Endothelial cell of umbilical vein (primary cell): ENCODE results near the gene PRG2. TPM values are rescaled to one million over a fixed set of nuclear protein-coding genes. Genes with fewer than 3 reads are reported as not detected.

Experiments
- BruUV-seq: library from RNA; stranded (reverse); fragments of 400-500 nt; replicated peaks from 2 replicates; lab custom pipeline; 2021; lab: Mats Ljungman, UMichigan
- CTCF ChIA-PET: fragments of 300-600, 350-600 bp; sonication (Branson Sonifier 250); formaldehyde crosslinking; loops from one replicate; lab custom pipeline; 2021; ENCODE audit warnings: antibody characterized with exemption, inconsistent platforms; lab: Charles Lee
- POLR2A ChIA-PET: fragments of 300-600, 350-600 bp; sonication (Branson Sonifier 250); formaldehyde crosslinking; loops from one replicate; lab custom pipeline; 2021; ENCODE audit warnings: antibody characterized with exemption, inconsistent platforms; lab: Charles Lee
- DNase-seq: peaks from one replicate; pipeline ENCODE4 v3.0.0-alpha.2; 2011; ENCODE audit warnings: low read depth, low spot score
- FAIRE-seq: peaks from 2 replicates; lab custom pipeline; 2011; peaks lifted over from hg19 to GRCh38; lab: Jason Lieb, UNC
- H2AFZ ChIP-seq: 2 replicates; pipeline ENCODE4 v1.6.0; 2012; ENCODE audit warnings: low read depth, low read length, control low read depth, inconsistent platforms
- H3K27ac ChIP-seq: 2 replicates; pipeline ENCODE4 v1.5.1; 2011; ENCODE audit warnings: low read depth, mild to moderate bottlenecking, control low read depth, low read length, moderate library complexity; ENCODE audit not compliant: insufficient read depth
- H3K27me3 ChIP-seq, 2 experiments: 2 replicates each; pipeline versions ENCODE4 v1.6.0 to v1.6.1; 2011; ENCODE audit warnings: low read length in 2 of 2, mixed read lengths in 1 of 2; ENCODE audit not compliant: control insufficient read depth in 2 of 2, insufficient read depth in 2 of 2
- H3K36me3 ChIP-seq, 2 experiments: 2 replicates in 1 of 2; 3 replicates in 1 of 2; pipeline ENCODE4 v1.5.1; 2011; ENCODE audit warnings: low read length in 2 of 2, mild to moderate bottlenecking in 1 of 2, moderate library complexity in 1 of 2; ENCODE audit not compliant: control insufficient read depth in 2 of 2, insufficient read depth in 2 of 2; ENCODE audit errors: extremely low read depth in 1 of 2
- H3K4me1 ChIP-seq: 3 replicates; pipeline ENCODE4 v1.5.1; 2011; ENCODE audit warnings: mild to moderate bottlenecking, low read length; ENCODE audit not compliant: control insufficient read depth, insufficient read depth; ENCODE audit errors: extremely low read depth
- H3K4me2 ChIP-seq: 2 replicates; pipeline ENCODE4 v1.6.1; 2011; ENCODE audit warnings: low read length, control low read depth, mixed read lengths; ENCODE audit not compliant: insufficient read depth
- H3K4me3 ChIP-seq, 3 experiments: fragments of 200-600 bp in 1 of 3; sonication (generic), shearing (Covaris generic) in 1 of 3; replicated peaks in 1 of 3; 2 replicates each; pipeline ENCODE4 v1.5.1; 2011 to 2016; ENCODE audit warnings: control low read depth in 3 of 3, low read length in 3 of 3, mild to moderate bottlenecking in 2 of 3, inconsistent platforms in 1 of 3, low read depth in 1 of 3, moderate library complexity in 1 of 3; ENCODE audit not compliant: insufficient read depth in 1 of 3
- H3K79me2 ChIP-seq: 2 replicates; pipeline ENCODE4 v1.6.0; 2012; ENCODE audit warnings: low read length, inconsistent platforms; ENCODE audit not compliant: control insufficient read depth, insufficient read depth
- H3K9ac ChIP-seq: replicated peaks from 2 replicates; pipeline ENCODE3; 2011; ENCODE audit warnings: low read length, control low read depth; ENCODE audit not compliant: insufficient read depth; ENCODE audit errors: extremely low read depth
- H3K9me1 ChIP-seq: replicated peaks from 3 replicates; pipeline ENCODE4 v1.6.0; 2011; ENCODE audit warnings: mild to moderate bottlenecking, low read length; ENCODE audit not compliant: control insufficient read depth, insufficient read depth; ENCODE audit errors: extremely low read depth
- H3K9me3 ChIP-seq: replicated peaks from 2 replicates; pipeline ENCODE4 v1.5.1; 2012; ENCODE audit warnings: low read length, inconsistent platforms; ENCODE audit not compliant: control insufficient read depth, insufficient read depth
- H4K20me1 ChIP-seq: replicated peaks from 2 replicates; pipeline ENCODE3; 2011; ENCODE audit warnings: mild to moderate bottlenecking, low read length; ENCODE audit not compliant: control insufficient read depth, insufficient read depth; ENCODE audit errors: extremely low read depth
- EZH2 ChIP-seq: IDR thresholded peaks from 2 replicates; pipeline ENCODE4 v1.6.1; 2012; ENCODE audit warnings: borderline replicate concordance, low read depth, mild to moderate bottlenecking, moderate library complexity, low read length, inconsistent platforms; ENCODE audit not compliant: severe bottlenecking
- dilution Hi-C: fragments of 300-500 bp; cut with MboI; formaldehyde crosslinking; loops from one replicate; pipeline ENCODE4 v1.15.0; 2019; ENCODE audit warnings: low sequenced_read_pairs; ENCODE audit not compliant: extremely low pct_ligation_motif_present
- intact Hi-C: fragments of 100-400 bp; cut with micrococcal nuclease; formaldehyde crosslinking; loops from one replicate; pipeline ENCODE4 v1.10.0; 2022
- polyA plus RNA-seq, 4 experiments: library from polyadenylated mRNA; depleted of rRNA in 3 of 4; stranded (reverse) in 3 of 4; unstranded in 1 of 4; fragments of >200 nt; gene quantifications; 2 replicates each; pipeline versions ENCODE4 v1.2.1 to v1.2.3, GENCODE V29; 2011 to 2012; ENCODE audit warnings: missing spikeins in 1 of 4
- total RNA-seq: library from RNA; stranded (reverse); gene quantifications from 2 replicates; pipeline ENCODE4 v1.2.3, GENCODE V29; 2021
- TF ChIP-seq, protein P1 (sequence below), 2 donors: IDR thresholded peaks; 1 replicate in 1 of 2; 2 replicates in 1 of 2; pipeline ENCODE4 v1.5.1; 2011; ENCODE audit warnings: low read length in 2 of 2, mild to moderate bottlenecking in 2 of 2, moderate library complexity in 2 of 2, control low read depth in 1 of 2, inconsistent platforms in 1 of 2, low read depth in 1 of 2; ENCODE audit not compliant: insufficient read depth in 1 of 2; ENCODE audit errors: extremely low read depth in 1 of 2

Gene PRG2
- total and polyA plus RNA-seq, 2 donors (not counting 3 experiments of a cell fraction or from before 2014, with no cell fraction given) = 0.08 to 0.55 TPM

DNA sequence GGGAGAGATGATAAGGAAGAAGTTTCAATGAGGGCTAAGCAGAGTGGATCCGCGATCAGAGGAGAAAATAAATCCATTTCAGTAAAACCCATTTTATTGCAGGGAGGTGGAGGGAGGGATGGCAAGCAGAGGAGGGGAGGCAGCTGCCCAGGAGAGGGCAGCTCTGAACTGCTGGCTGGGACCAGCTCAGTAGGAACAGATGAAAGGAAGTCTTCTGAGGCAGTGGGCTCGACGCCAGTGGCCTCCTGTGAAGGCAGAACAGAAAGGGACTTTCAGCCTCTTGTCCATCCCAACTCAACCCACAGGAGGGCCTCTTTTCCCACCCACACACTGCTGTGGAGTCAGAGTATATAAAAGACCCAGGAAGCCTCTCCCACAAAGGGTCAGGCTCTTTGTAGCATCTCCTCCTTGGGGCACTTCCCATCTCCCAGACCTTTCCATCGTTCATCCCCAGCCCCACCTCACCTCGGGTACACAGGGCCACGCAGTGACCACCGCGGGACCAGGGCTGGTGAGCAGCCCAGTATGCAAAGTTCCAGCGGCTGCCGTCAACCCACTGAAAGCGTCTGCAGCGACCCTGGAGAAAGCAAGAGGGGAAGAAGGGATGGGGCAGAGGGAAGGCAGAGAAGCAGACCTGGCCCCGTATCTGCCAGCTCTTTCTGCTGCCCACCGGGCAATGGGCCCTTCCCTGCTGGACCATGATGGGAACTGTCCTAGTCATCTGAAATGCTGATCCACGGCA lies 3.0 kb downstream of the PRG2 start:
- POLR2A ChIA-PET = no interaction called here
- intact Hi-C loops = loop anchor here (1.0 kb wide), 1 partner anchor 70 kb away; no protein-coding TSS in a partner anchor

More for the DNA sequence above, 3.0 kb downstream of the PRG2 start:
- Histone ChIP-seq H3K9me1 (no peaks in the 10 kb centered on the region), H3K4me2 (no peak overlapping the region), H3K27ac (no peak overlapping the region), H3K9ac (no peak overlapping the region), H4K20me1 (no peaks in the 10 kb centered on the region), H3K4me1 (no peaks in the 10 kb centered on the region), H3K4me3 (no peak overlapping the region), H3K79me2 (no peaks in the 10 kb centered on the region), H3K27me3 (peaks cover 3 to 5% of the 10 kb centered on the region in 2 experiments), H2AFZ (no peak overlapping the region), H3K36me3 (no peaks in the 10 kb centered on the region), H3K9me3 (no peaks in the 10 kb centered on the region)
- DNase-seq (peak; percentile 55), FAIRE-seq (no peak)
- dilution Hi-C loops = no loop called here
- CTCF ChIA-PET = interaction anchor here (0.7 to 2.8 kb wide), 13 partner anchors 13 to 139 kb away, joined by 3 to 15 read pairs (median 4); partner anchors contain the start of gene RTN4RL2
- TF ChIP-seq EZH2 = no peak
- TF ChIP-seq, protein P1, sequence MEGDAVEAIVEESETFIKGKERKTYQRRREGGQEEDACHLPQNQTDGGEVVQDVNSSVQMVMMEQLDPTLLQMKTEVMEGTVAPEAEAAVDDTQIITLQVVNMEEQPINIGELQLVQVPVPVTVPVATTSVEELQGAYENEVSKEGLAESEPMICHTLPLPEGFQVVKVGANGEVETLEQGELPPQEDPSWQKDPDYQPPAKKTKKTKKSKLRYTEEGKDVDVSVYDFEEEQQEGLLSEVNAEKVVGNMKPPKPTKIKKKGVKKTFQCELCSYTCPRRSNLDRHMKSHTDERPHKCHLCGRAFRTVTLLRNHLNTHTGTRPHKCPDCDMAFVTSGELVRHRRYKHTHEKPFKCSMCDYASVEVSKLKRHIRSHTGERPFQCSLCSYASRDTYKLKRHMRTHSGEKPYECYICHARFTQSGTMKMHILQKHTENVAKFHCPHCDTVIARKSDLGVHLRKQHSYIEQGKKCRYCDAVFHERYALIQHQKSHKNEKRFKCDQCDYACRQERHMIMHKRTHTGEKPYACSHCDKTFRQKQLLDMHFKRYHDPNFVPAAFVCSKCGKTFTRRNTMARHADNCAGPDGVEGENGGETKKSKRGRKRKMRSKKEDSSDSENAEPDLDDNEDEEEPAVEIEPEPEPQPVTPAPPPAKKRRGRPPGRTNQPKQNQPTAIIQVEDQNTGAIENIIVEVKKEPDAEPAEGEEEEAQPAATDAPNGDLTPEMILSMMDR (IDR thresholded peaks at IDR 0.05; ENCODE audit: extremely low read depth in 1 of 2, insufficient read depth in 1 of 2, low read depth in 1 of 2, low read length in 2 of 2) = peak in 1 of 2 donors; percentile 40
- BruUV-seq = no TSS peak
